Endodermal cell (in vitro differentiated cells): ENCODE data around the gene TTLL1. TPM values are rescaled to one million over a fixed set of nuclear protein-coding genes. Genes with fewer than 3 reads are reported as not detected.

Experiments
- DNase-seq: peaks from one replicate; pipeline ENCODE4 v3.0.0-alpha.2; 2017
- H3K27ac ChIP-seq: 2 replicates; pipeline ENCODE4 v1.5.1; 2013; ENCODE audit warnings: mild to moderate bottlenecking, low read depth, low read length, moderate library complexity
- H3K27me3 ChIP-seq: 2 replicates; pipeline ENCODE4 v1.6.1; 2013; ENCODE audit warnings: mild to moderate bottlenecking, low read length, moderate library complexity; ENCODE audit not compliant: insufficient read depth, control insufficient read depth, poor library complexity, severe bottlenecking
- H3K36me3 ChIP-seq: 2 replicates; pipeline ENCODE4 v1.7.0; 2013; ENCODE audit warnings: mild to moderate bottlenecking, low read length, moderate library complexity; ENCODE audit not compliant: control insufficient read depth, insufficient read depth
- H3K4me1 ChIP-seq: one replicate; pipeline ENCODE4 v1.7.0; 2013; ENCODE audit warnings: low read length; ENCODE audit not compliant: control insufficient read depth, insufficient read depth
- H3K4me3 ChIP-seq: 2 replicates; pipeline ENCODE4 v1.5.1; 2013; ENCODE audit warnings: mild to moderate bottlenecking, low read length, moderate library complexity
- H3K9ac ChIP-seq: 2 replicates; pipeline ENCODE4 v1.6.1; 2013; ENCODE audit warnings: mild to moderate bottlenecking, low read length, moderate library complexity; ENCODE audit not compliant: poor library complexity, severe bottlenecking; ENCODE audit errors: extremely low read depth
- H3K9me3 ChIP-seq: 2 replicates; pipeline ENCODE4 v1.6.1; 2013; ENCODE audit warnings: mild to moderate bottlenecking, low read length, moderate library complexity; ENCODE audit not compliant: control insufficient read depth
- H3K27ac Mint-ChIP-seq: 2 replicates; pipeline ENCODE4 v1.8.0; 2020; ENCODE audit warnings: mixed read lengths
- H3K27me3 Mint-ChIP-seq: 2 replicates; pipeline ENCODE4 v1.8.0; 2021; ENCODE audit warnings: mild to moderate bottlenecking, mixed read lengths; ENCODE audit not compliant: insufficient read depth
- H3K36me3 Mint-ChIP-seq: 2 replicates; pipeline ENCODE4 v1.8.0; 2020; ENCODE audit warnings: low read depth, mixed read lengths
- H3K4me1 Mint-ChIP-seq: 2 replicates; pipeline ENCODE4 v1.8.0; 2020; ENCODE audit warnings: mixed read lengths
- H3K4me3 Mint-ChIP-seq: 2 replicates; pipeline ENCODE4 v1.8.0; 2020; ENCODE audit warnings: mild to moderate bottlenecking, moderate library complexity, mixed read lengths
- H3K9me3 Mint-ChIP-seq: 2 replicates; pipeline ENCODE4 v1.8.0; 2020; ENCODE audit warnings: mild to moderate bottlenecking, mixed read lengths
- WGBS, 2 experiments: methylation state at CpG; one replicate each; pipeline versions ENCODE4 v1.1.5 to v1.1.7; 2013; ENCODE audit warnings: missing lambda C conversion rate in 2 of 2, mixed read lengths in 1 of 2; ENCODE audit not compliant: insufficient coverage in 1 of 2, insufficient read length in 1 of 2; 5-methylcytosine and 5-hydroxymethylcytosine counted together
- long read RNA-seq, 4 experiments: library from polyadenylated mRNA in 2 of 4; library from RNA in 1 of 4; library from capped mRNA in 1 of 4; stranded (forward) in 3 of 4; unstranded in 1 of 4; transcript quantifications; one replicate each; pipeline ENCODE4 v2.0.0, GENCODE V29; 2020 to 2021; ENCODE audit warnings: inconsistent platforms in 1 of 4
- polyA plus RNA-seq, 2 experiments: library from polyadenylated mRNA; stranded (reverse); fragments of 50-300 nt; gene quantifications; one replicate each; pipeline ENCODE4 v1.2.3, GENCODE V29; 2013
- total RNA-seq, 2 donors: library from RNA; stranded (reverse); fragmentation: NEBNext Ultra II Directional in 1 of 2; extraction: Animal tissue kit (Norgen Biotek cat#: 25700) in 1 of 2; gene quantifications; 2 replicates in 1 of 2; 3 replicates in 1 of 2; pipeline ENCODE4 v1.2.1, GENCODE V29; 2021
- TF ChIP-seq, protein P1 (sequence below): fragments of 200-600 bp; sonication (generic); conservative IDR thresholded peaks from 2 replicates; pipeline ENCODE4 v1.5.0; 2021; ENCODE audit warnings: antibody characterized with exemption, mild to moderate bottlenecking

Gene TTLL1
- 10 to 100 TPM in 1 of 2 donors, 1 to 10 TPM in 1; 6.9 to 10.4 TPM for total RNA-seq
- 27.1 TPM for polyA plus RNA-seq (2013, experiment 1 of 2)
- 28.3 TPM for polyA plus RNA-seq (2013, experiment 2 of 2)
- long read RNA-seq, experiment 1, partial matches to known transcripts = 1 of 6 reads
- long read RNA-seq, experiment 1, other reads (novel, unspliced or antisense) = 5 of 6 reads
- long read RNA-seq, experiment 2, transcript TTLL1-201 (11 exons, 1,645 nt) = major isoform, 12 of 17 reads
- long read RNA-seq, experiment 2, partial matches to known transcripts = 2 of 17 reads
- long read RNA-seq, experiment 2, other reads (novel, unspliced or antisense) = 3 of 17 reads
- long read RNA-seq, experiment 3, transcript TTLL1-201 (11 exons, 1,645 nt) = major isoform, 26 of 31 reads
- long read RNA-seq, experiment 3, partial matches to known transcripts = 0 of 31 reads
- long read RNA-seq, experiment 3, other reads (novel, unspliced or antisense) = 3 of 31 reads
- long read RNA-seq, experiment 4, transcript TTLL1-201 (11 exons, 1,645 nt) = major isoform, 8 of 14 reads
- long read RNA-seq, experiment 4, partial matches to known transcripts = 0 of 14 reads
- long read RNA-seq, experiment 4, other reads (novel, unspliced or antisense) = 6 of 14 reads

DNA sequence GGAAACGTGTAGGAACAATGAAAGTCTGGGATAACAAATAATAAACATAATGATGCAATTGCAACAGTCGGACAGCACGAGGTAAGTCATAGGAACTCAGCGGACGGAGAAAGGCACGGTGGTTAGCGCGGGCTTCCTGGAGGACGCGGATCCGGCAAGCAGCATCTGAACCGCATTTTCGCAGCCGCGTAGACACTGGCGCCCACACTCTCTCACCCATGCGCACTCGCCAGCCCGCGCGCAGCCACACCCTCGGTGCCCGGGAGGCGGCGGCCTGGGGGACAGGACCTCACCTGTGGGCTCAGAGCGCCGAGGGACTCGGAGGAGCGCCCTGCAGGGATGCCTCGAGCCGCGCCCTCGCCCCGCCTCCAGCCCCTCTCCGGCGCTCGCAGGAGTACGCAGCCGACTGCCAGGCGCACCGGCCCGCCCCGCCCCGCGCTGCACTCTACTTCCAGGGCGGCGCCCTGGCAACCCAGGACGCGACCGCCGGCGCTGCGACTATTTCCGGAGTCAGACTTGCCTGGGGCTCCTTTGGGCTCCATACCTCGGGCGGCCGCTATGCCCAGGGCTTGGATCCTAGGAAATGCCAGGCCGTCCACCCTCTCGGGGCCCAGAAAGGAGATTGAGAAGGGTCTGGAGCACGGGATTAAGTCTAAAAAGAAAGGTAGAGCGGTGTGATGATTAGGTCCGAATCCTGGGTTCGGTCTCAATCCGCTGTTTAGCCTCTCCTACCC is at the start of gene TTLL1:
TSS of gene TTLL1 (minus strand) at position 408 of the 734 bp plus-strand sequence. CDS start 13,805 bp downstream, outside the sequence.
- no peak within 1 kb of the TSS for H3K27ac ChIP-seq
- H3K4me3 Mint-ChIP-seq = peak within 1 kb of the TSS; percentile 63

DNA sequence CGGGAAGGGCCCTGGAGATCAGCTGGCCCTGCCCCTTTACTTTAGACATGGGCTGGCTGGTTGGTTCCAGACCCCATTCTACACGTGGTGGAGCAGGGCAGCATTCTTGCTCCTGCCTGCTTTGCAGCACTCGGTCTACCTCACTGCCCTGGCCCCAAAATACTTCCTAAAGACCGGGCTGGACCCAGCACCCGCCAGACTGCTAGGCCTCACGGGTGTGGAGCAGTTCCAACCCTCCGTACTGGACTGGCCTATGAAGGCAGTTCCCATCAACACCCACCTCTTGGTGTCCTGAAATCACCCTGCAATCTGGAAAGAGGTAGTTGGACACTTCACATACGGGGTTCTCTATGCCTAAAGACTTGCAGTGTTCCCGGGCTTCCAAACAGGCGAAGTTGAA is 47.6 kb upstream of the TTLL1 start:
- 88 to 96% methylated on average over 10 of the region's 10 CpGs for WGBS, 2 experiments
- Histone ChIP-seq H3K9ac (no peak overlapping the region), H3K36me3 (peaks cover 82% of the 10 kb centered on the region), H3K9me3 (no peaks in the 10 kb centered on the region), H3K27me3 (no peaks in the 10 kb centered on the region), H3K4me1 (no peaks in the 10 kb centered on the region), H3K27ac (no peak overlapping the region), H3K4me3 (no peak overlapping the region)
- no peak for DNase-seq
- Mint-ChIP-seq H3K9me3 (peaks cover 3% of the 10 kb centered on the region), H3K36me3 (peaks cover 68% of the 10 kb centered on the region), H3K27ac (no peak overlapping the region), H3K4me1 (no peaks in the 10 kb centered on the region), H3K4me3 (no peak overlapping the region), H3K27me3 (no peaks in the 10 kb centered on the region)
- TF ChIP-seq, protein P1, sequence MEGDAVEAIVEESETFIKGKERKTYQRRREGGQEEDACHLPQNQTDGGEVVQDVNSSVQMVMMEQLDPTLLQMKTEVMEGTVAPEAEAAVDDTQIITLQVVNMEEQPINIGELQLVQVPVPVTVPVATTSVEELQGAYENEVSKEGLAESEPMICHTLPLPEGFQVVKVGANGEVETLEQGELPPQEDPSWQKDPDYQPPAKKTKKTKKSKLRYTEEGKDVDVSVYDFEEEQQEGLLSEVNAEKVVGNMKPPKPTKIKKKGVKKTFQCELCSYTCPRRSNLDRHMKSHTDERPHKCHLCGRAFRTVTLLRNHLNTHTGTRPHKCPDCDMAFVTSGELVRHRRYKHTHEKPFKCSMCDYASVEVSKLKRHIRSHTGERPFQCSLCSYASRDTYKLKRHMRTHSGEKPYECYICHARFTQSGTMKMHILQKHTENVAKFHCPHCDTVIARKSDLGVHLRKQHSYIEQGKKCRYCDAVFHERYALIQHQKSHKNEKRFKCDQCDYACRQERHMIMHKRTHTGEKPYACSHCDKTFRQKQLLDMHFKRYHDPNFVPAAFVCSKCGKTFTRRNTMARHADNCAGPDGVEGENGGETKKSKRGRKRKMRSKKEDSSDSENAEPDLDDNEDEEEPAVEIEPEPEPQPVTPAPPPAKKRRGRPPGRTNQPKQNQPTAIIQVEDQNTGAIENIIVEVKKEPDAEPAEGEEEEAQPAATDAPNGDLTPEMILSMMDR = no peak

More for the DNA sequence above, at the start of gene TTLL1:
- Histone ChIP-seq H3K36me3 (peaks cover 3% of the 10 kb centered on the region), H3K9ac (peak within 1 kb of the TSS; percentile 16), H3K9me3 (no peaks in the 10 kb centered on the region), H3K4me3 (peak within 1 kb of the TSS; percentile 87), H3K4me1 (no peaks in the 10 kb centered on the region), H3K27me3 (no peaks in the 10 kb centered on the region)
- 2 to 6% methylated on average over 29 to 64 of the region's 64 CpGs for WGBS, 2 experiments
- peaks cover 2% of the 10 kb centered on the region for H3K4me1 Mint-ChIP-seq
- H3K36me3 Mint-ChIP-seq = peaks cover 6% of the 10 kb centered on the region
- peak within 1 kb of the TSS; percentile 79 for H3K27ac Mint-ChIP-seq
- peak; percentile 97 for DNase-seq
- no peaks in the 10 kb centered on the region for H3K27me3 Mint-ChIP-seq
- H3K9me3 Mint-ChIP-seq = no peaks in the 10 kb centered on the region
- TF ChIP-seq, protein P1 = peak; percentile 35

DNA sequence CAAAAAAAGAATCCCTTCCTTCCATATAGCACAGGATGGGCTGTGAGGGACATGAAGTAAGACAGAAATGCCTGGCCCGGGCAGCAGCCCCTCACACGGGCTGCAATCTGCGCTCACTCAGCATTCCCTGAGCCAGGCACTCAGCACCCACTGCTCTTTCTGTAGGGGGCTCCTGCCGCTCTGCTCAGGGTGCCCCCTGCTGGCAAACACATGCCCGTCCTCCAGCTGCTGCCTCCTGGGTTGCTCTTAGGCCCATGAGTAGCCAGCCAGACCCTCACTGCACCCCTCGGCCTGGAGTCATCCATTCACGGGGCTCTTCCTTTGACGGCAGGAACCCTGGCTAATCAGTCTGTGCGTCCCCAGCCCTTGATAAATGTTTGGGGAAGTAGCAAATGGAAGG is 47.1 kb upstream of the TTLL1 start:
- no peak overlapping the region for H3K4me3 ChIP-seq
- DNase-seq = peak; percentile 82
- Mint-ChIP-seq H3K27me3 (no peaks in the 10 kb centered on the region), H3K4me1 (no peaks in the 10 kb centered on the region), H3K36me3 (peaks cover 69% of the 10 kb centered on the region), H3K9me3 (peaks cover 3% of the 10 kb centered on the region), H3K27ac (no peak overlapping the region), H3K4me3 (no peak overlapping the region)
- H3K9ac ChIP-seq = no peak overlapping the region
- H3K27ac ChIP-seq = no peak overlapping the region
- no peaks in the 10 kb centered on the region for H3K4me1 ChIP-seq
- TF ChIP-seq, protein P1 = peak; percentile 85
- WGBS, 2 experiments = 75 to 96% methylated on average over 4 to 9 of the region's 9 CpGs
- H3K27me3 ChIP-seq = no peaks in the 10 kb centered on the region
- H3K36me3 ChIP-seq = peaks cover 86% of the 10 kb centered on the region
- H3K9me3 ChIP-seq = no peaks in the 10 kb centered on the region
